GM21447 (cell line): ENCODE results near the gene TBPL2.
A peak's percentile ranks its signal among the peaks of the same experiment; 100 is the strongest.
"Not testable (repeated sequence)": the region's sequence is repeated elsewhere in the genome, so short reads cannot be mapped to it uniquely, and the experiment has no call there.

Source experiments
- ATAC-seq: cut with Tn5 transposase; IDR thresholded peaks from one replicate; pipeline ENCODE4 v1.9.1; 2021; ENCODE audit not compliant: unreplicated experiment

TBPL2 gene

GRCh38 chr14:55404173-55404854 lies 36.1 kb downstream of the TBPL2 start:
- ATAC-seq = no peak

GRCh38 chr14:55401751-55402150 lies 38.7 kb downstream of the TBPL2 start:
- ATAC-seq = no peak

- ATAC-seq = no peak
Observed at GRCh38 chr14:55399852-55400251, 40.6 kb downstream of the TBPL2 start.

GRCh38 chr14:55399183-55399582 lies 41.2 kb downstream of the TBPL2 start:
- ATAC-seq = no peak

- ATAC-seq = no peak
Observed at GRCh38 chr14:55398679-55399078, 41.7 kb downstream of the TBPL2 start.

GRCh38 chr14:55389330-55389729 lies 51.1 kb downstream of the TBPL2 start:
- ATAC-seq = no peak

- ATAC-seq = no peak
Observed at GRCh38 chr14:55388160-55388559, 52.3 kb downstream of the TBPL2 start.

GRCh38 chr14:55387121-55387520 lies 53.3 kb downstream of the TBPL2 start:
- ATAC-seq = no peak

- no peak for ATAC-seq
Observed at GRCh38 chr14:55386037-55386808, 54.2 kb downstream of the TBPL2 start.

- ATAC-seq = no peak
Observed at GRCh38 chr14:55384536-55384935, 55.9 kb downstream of the TBPL2 start.

- no peak for ATAC-seq
Observed at GRCh38 chr14:55383541-55384140, 56.8 kb downstream of the TBPL2 start.

GRCh38 chr14:55383056-55383466 lies 57.4 kb downstream of the TBPL2 start:
- ATAC-seq = not testable (repeated sequence)

- ATAC-seq = no peak
Observed at GRCh38 chr14:55382483-55382882, 57.9 kb downstream of the TBPL2 start.

- ATAC-seq = no peak
Observed at GRCh38 chr14:55381561-55381960, 58.9 kb downstream of the TBPL2 start.

- ATAC-seq = no peak
Observed at GRCh38 chr14:55381040-55381439, 59.4 kb downstream of the TBPL2 start.

GRCh38 chr14:55377236-55377635 lies 63.2 kb downstream of the TBPL2 start:
- no peak for ATAC-seq

- ATAC-seq = no peak
Observed at GRCh38 chr14:55374771-55375170, 65.6 kb downstream of the TBPL2 start.

- peak; percentile 70 for ATAC-seq
Observed at GRCh38 chr14:55373784-55374705, 66.4 kb downstream of the TBPL2 start.

GRCh38 chr14:55372825-55373224 lies 67.6 kb downstream of the TBPL2 start:
- no peak for ATAC-seq

GRCh38 chr14:55372423-55372822 lies 68.0 kb downstream of the TBPL2 start:
- ATAC-seq = no peak

- ATAC-seq = no peak
Observed at GRCh38 chr14:55370883-55371455, 69.4 kb downstream of the TBPL2 start.
